Colonic mucosa (tissue), 4 donors: Measurements from ENCODE around the gene FGGY. TPM values are rescaled to one million over a fixed set of nuclear protein-coding genes. Genes with fewer than 3 reads are reported as not detected.

Source experiments
- DNase-seq: peaks from one replicate; pipeline ENCODE4 v3.0.0-alpha.2; 2020
- H3K27ac ChIP-seq: fragments of 200-600 bp; one replicate; pipeline ENCODE4 v1.8.0; 2021
- H3K27me3 ChIP-seq: fragments of 200-600 bp; one replicate; pipeline ENCODE4 v1.8.0; 2021
- H3K36me3 ChIP-seq: fragments of 200-600 bp; one replicate; pipeline ENCODE4 v1.8.0; 2021
- H3K4me1 ChIP-seq: fragments of 200-600 bp; one replicate; pipeline ENCODE4 v1.8.0; 2021; ENCODE audit warnings: mild to moderate bottlenecking
- H3K4me3 ChIP-seq: fragments of 200-600 bp; one replicate; pipeline ENCODE4 v1.8.0; 2021
- H3K9ac ChIP-seq, 2 donors: one replicate each; pipeline ENCODE4 v1.7.0; 2013; ENCODE audit warnings: control low read depth in 2 of 2, low read depth in 2 of 2, low read length in 2 of 2
- H3K9me3 ChIP-seq: fragments of 200-600 bp; one replicate; pipeline ENCODE4 v1.8.0; 2021
- intact Hi-C: fragments of 100-400 bp; cut with DNase I; formaldehyde crosslinking; loops from one replicate; pipeline ENCODE4 v1.14.1; 2022
- total RNA-seq, 2 donors: library from RNA; stranded (reverse); fragmentation: NEBNext Ultra II Directional in 1 of 2; extraction: Animal tissue kit (Norgen Biotek cat#: 25700) in 1 of 2; gene quantifications; one replicate each; pipeline ENCODE4 v1.2.1, GENCODE V29; 2021
- TF ChIP-seq, protein P1 (sequence below): fragments of 200-600 bp; IDR thresholded peaks from one replicate; pipeline ENCODE4 v1.8.0; 2022; ENCODE audit warnings: antibody characterized with exemption, mild to moderate bottlenecking
- donor health status: healthy.
- donor health status: DM: no; HTN: no; CAD: no.
- donor health status: DM: no; HTN: no; CAD: no.

Gene FGGY
- total RNA-seq, 2 donors from 2014 or later = 12.5 to 19.5 TPM

DNA sequence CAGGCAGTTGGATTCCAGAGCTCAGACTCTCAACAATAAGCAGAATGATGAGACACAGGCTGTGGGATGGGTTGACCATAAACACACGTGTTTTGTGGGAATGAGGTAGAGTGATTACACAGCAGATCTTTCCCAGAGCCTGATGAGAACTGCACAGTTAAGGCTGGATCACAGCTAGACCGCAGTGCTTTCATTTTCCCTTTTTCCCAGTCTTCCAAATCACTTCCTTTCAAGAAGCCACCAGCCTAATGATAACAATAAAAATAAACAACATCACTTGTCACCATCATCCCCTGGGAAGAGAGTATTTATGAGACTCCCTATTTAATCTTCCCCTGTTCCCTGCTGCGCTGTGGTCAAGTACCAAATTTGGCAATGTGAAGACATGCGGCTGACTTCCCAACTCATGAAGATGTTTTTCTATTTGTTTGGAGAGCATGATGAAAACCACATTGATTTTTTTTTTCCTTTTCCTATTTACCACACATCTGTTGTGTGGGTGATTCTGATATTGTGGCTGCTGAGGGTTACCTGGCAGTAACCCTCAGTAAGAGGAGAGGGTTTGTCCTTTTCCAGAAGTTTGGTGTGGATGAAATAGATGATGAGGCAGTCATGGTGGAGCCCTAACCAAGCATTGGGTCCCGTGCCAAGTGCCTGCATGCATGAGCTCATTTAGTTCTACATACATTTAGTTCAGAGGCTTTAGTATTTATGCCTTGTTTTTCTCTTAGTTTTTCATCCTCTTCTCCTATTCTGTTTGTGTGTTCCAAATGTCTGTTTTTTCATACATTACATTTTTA is 268.9 kb downstream of the FGGY start:
- Histone ChIP-seq H3K9ac (no peak overlapping the region), H3K36me3 (no peaks in the 10 kb centered on the region), H3K27ac (peak overlapping the region; percentile 25), H3K27me3 (no peaks in the 10 kb centered on the region), H3K4me3 (no peak overlapping the region), H3K4me1 (no peaks in the 10 kb centered on the region), H3K9me3 (no peaks in the 10 kb centered on the region)
- no peak for DNase-seq
- intact Hi-C loops = no loop called here
- TF ChIP-seq, protein P1, sequence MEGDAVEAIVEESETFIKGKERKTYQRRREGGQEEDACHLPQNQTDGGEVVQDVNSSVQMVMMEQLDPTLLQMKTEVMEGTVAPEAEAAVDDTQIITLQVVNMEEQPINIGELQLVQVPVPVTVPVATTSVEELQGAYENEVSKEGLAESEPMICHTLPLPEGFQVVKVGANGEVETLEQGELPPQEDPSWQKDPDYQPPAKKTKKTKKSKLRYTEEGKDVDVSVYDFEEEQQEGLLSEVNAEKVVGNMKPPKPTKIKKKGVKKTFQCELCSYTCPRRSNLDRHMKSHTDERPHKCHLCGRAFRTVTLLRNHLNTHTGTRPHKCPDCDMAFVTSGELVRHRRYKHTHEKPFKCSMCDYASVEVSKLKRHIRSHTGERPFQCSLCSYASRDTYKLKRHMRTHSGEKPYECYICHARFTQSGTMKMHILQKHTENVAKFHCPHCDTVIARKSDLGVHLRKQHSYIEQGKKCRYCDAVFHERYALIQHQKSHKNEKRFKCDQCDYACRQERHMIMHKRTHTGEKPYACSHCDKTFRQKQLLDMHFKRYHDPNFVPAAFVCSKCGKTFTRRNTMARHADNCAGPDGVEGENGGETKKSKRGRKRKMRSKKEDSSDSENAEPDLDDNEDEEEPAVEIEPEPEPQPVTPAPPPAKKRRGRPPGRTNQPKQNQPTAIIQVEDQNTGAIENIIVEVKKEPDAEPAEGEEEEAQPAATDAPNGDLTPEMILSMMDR = no peak

DNA sequence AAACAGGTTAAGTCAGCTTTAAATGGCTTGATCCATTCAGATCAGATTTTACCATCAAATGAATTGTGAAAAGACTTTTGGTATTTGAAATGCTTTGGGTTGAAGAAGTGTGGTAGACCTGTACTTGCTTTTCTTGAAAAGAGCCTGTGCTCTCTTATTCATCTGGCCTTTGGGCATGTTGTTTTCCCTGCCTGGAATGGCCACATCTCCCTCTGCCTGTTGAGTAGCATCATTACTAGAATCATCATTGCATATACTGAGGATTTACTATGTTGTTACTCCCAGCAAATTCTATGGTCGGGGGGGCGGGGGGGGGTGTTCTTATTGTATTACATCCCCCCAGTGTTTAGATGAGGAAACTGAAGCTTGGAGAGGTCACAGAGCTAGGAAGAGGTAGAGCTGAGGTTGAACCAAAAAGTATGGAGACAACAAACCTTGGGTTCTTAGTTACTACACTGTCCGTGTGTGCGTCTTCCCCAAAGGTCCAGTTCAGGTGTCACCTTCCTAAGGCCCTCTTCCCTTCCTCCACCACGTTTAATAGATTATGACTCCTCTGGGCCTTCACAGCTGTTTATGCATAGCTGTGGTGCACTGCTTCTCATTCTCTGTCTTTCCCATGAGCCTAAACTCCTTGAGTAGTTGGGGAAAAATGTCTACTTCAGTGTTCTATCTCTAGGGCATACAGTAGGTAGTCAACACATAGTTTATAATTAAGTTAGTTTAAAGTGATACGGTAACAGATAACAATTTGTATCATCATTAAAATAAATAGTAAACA is 271.5 kb downstream of the FGGY start:
- TF ChIP-seq, protein P1 = no peak
- no peak overlapping the region for H3K9ac ChIP-seq

DNA sequence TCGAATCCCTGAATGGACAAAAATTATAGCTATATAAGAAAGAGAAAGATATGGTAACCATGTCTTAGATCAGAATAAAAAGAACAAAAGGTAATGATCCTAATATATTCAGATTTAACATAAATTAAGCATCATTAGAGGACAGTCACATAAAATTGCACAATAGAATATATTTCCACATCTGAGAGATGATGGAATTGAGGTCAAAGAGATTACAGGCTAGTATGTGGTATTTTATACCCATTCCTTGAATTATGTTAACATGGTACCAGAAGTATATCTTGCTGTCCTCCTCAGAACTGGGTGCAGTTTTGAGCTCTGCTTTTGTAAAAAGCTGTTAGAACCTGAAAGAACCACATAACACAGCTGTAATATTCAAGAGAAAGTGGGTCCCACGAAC is 272.3 kb downstream of the FGGY start:
- H3K36me3 ChIP-seq = no peaks in the 10 kb centered on the region
- H3K4me3 ChIP-seq = no peak overlapping the region
- H3K4me1 ChIP-seq = no peaks in the 10 kb centered on the region
- H3K27me3 ChIP-seq = no peaks in the 10 kb centered on the region
- H3K9me3 ChIP-seq = no peaks in the 10 kb centered on the region
- H3K9ac ChIP-seq = no peak overlapping the region
- no peak for DNase-seq
- intact Hi-C loops = no loop called here
- H3K27ac ChIP-seq = no peak overlapping the region
- TF ChIP-seq, protein P1 = no peak

More for the DNA sequence above, 271.5 kb downstream of the FGGY start:
- no peak for DNase-seq
- Histone ChIP-seq H3K4me3 (no peak overlapping the region), H3K27ac (no peak overlapping the region), H3K9me3 (no peaks in the 10 kb centered on the region), H3K4me1 (no peaks in the 10 kb centered on the region), H3K36me3 (no peaks in the 10 kb centered on the region), H3K27me3 (no peaks in the 10 kb centered on the region)
- intact Hi-C loops = no loop called here

DNA sequence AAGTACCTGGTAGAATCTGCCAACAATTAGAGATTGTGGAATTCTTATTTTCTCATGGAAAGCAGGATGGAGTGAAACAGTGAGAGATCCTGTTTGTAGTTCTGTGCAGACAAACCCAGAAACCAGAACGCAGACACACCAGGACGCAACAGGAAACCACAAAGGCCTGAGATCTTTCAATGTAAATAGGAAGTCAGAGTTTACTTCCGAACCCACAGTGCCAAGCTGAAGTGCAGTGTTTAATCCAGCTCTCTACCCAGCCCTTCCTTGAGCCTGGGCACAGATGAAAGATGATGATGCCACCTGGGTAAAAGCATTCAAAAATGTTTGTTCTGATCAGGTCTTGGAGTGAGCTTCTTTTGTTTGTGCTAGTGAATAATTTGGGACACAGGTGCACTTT is 273.6 kb downstream of the FGGY start:
- H3K9ac ChIP-seq = no peak overlapping the region
- TF ChIP-seq, protein P1 = no peak

DNA sequence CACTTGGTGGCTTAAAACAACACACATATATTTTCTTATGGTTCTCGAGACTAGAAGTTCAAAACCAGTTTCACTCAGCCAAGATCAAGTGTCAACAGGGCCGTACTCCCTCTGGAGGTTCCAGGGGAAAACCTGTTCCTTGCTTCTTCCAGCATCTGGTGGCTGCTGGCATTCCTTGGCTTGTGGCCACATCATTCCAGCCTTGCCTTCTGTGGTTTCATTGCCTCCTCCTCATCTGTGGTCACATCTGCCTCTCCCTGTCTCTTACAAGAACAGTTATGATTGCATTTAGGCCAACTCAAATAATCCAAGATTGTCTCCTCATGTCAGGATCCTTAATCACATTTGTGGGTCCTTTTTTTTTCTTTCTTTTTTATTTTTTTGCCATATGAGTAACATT is 277.2 kb downstream of the FGGY start:
- Histone ChIP-seq H3K36me3 (no peaks in the 10 kb centered on the region), H3K27ac (no peak overlapping the region), H3K4me1 (no peaks in the 10 kb centered on the region), H3K4me3 (no peak overlapping the region), H3K27me3 (no peaks in the 10 kb centered on the region), H3K9ac (no peak overlapping the region), H3K9me3 (no peaks in the 10 kb centered on the region)
- DNase-seq = no peak
- intact Hi-C loops = no loop called here
- TF ChIP-seq, protein P1 = no peak

More for the DNA sequence above, 273.6 kb downstream of the FGGY start:
- intact Hi-C loops = no loop called here
- Histone ChIP-seq H3K27me3 (no peaks in the 10 kb centered on the region), H3K4me1 (no peaks in the 10 kb centered on the region), H3K4me3 (no peak overlapping the region), H3K9me3 (no peaks in the 10 kb centered on the region), H3K27ac (no peak overlapping the region), H3K36me3 (no peaks in the 10 kb centered on the region)
- DNase-seq = no peak
